ENCODE results near the gene NCK1. TPM values are rescaled to one million over a fixed set of nuclear protein-coding genes. Genes with fewer than 3 reads are reported as not detected.
A peak's percentile ranks its signal among the peaks of the same experiment; 100 is the strongest.

NCK1 gene
- total and polyA plus RNA-seq, 9 of the 15 experiments (the other 6 are each of a cell fraction or from before 2014, with no cell fraction given), result 17.3 to 30.5 (median 25.0) TPM

DNA sequence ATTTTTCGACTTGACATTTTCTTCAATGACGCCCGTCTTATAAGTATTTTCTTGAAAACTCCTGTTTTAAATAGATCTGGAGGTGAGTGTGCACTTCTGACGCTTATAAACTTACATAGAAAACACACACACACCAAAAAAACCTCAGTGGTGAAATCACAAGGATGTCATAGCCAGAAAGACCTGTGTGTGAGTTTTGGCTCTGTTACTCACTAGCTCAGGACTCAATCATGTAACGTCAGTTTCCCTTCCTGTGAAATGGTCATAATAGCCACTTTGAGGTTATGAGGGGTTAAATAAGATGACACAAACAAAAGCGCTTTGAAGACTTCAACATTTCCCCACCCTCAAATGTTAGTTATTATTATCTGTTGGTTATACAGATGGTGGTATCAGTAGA lies 97.6 kb downstream of the NCK1 start:
- no peak overlapping the region for H3K4me3 ChIP-seq
- 68% methylated on average over 5 of the region's 6 CpGs for WGBS (ENCODE audit: insufficient coverage, low coverage, missing lambda C conversion rate)
- DNase-seq (ENCODE audit: extremely low read depth in 1 of 4, low spot score in 3 of 4) (no peak), ATAC-seq (no peak), FAIRE-seq (no peak)
- in situ Hi-C loops (cut with MboI) (no loop called here), intact Hi-C loops (cut with micrococcal nuclease) (loop anchor here (5.0 kb wide), 2 partner anchors 97 to 207 kb away; partner anchors contain the start of genes NCK1 and STAG1)
- H3K27ac ChIP-seq (ENCODE audit: extremely low read depth, low read depth, low read length), result no peak overlapping the region
- no peaks in the 10 kb centered on the region for H3K9me3 ChIP-seq (replicated peaks; ENCODE audit: control insufficient read depth, insufficient read depth, low read depth, low read length)
- no peaks in the 10 kb centered on the region for H3K36me3 ChIP-seq (ENCODE audit: control insufficient read depth, insufficient read depth, low read length)
- ChIA-PET CTCF (ENCODE audit: low intra/inter-chr PET ratio) (no interaction called here), POLR2A (interaction anchor here (0.6 kb wide), 1 partner anchor 854 kb away, joined by 3 read pairs; no protein-coding TSS in a partner anchor)
- no peaks in the 10 kb centered on the region for H3K79me2 ChIP-seq (ENCODE audit: control insufficient read depth, insufficient read depth, low read length)
- no peaks in the 10 kb centered on the region for H4K20me1 ChIP-seq (replicated peaks; ENCODE audit: control insufficient read depth, insufficient read depth, low read length)
- no TSS peak for BruUV-seq (replicated peaks)
- H3K27me3 ChIP-seq (ENCODE audit: control insufficient read depth in 2 of 2, insufficient read depth in 2 of 2, low read length in 2 of 2), result no peaks in the 10 kb centered on the region
- no peak for TF ChIP-seq OTX1 (CRISPR knock-in tag; IDR thresholded peaks at IDR 0.05)
- no peak for TF ChIP-seq FUS (optimal IDR thresholded peaks at IDR 0.05; ENCODE audit: low read depth, low read length)
- peak; percentile 26 for TF ChIP-seq RBM25 (IDR thresholded peaks at IDR 0.05; ENCODE audit: low read depth, low read length, severe bottlenecking)
- TF ChIP-seq DIDO1 (tag; IDR thresholded peaks at IDR 0.05; ENCODE audit: low read depth), result no peak
- no peaks in the 10 kb centered on the region for H3K9me1 ChIP-seq (ENCODE audit: control insufficient read depth, insufficient read depth, low read length)
- H3K9ac ChIP-seq (ENCODE audit: insufficient read depth in 1 of 2, low read depth in 2 of 2, low read length in 2 of 2), result no peak overlapping the region
- no peak overlapping the region for H3K4me2 ChIP-seq (ENCODE audit: insufficient read depth, low read length)
- H2AFZ ChIP-seq (ENCODE audit: low read depth, low read length), result no peak overlapping the region
- peaks cover 0 to 14% of the 10 kb centered on the region in 2 experiments; a peak in 3 of 5 replicates for H3K4me1 ChIP-seq (replicated peaks in 1 of 2; ENCODE audit: control insufficient read depth in 2 of 2, insufficient read depth in 2 of 2, low read length in 2 of 2)
